HG03103 (cell line): ENCODE results near the gene SPATA32.

ENCODE experiments used
- ATAC-seq: cut with Tn5 transposase; IDR thresholded peaks from one replicate; pipeline ENCODE4 v1.9.1; 2021; ENCODE audit warnings: low read depth; ENCODE audit not compliant: unreplicated experiment

Gene SPATA32

DNA sequence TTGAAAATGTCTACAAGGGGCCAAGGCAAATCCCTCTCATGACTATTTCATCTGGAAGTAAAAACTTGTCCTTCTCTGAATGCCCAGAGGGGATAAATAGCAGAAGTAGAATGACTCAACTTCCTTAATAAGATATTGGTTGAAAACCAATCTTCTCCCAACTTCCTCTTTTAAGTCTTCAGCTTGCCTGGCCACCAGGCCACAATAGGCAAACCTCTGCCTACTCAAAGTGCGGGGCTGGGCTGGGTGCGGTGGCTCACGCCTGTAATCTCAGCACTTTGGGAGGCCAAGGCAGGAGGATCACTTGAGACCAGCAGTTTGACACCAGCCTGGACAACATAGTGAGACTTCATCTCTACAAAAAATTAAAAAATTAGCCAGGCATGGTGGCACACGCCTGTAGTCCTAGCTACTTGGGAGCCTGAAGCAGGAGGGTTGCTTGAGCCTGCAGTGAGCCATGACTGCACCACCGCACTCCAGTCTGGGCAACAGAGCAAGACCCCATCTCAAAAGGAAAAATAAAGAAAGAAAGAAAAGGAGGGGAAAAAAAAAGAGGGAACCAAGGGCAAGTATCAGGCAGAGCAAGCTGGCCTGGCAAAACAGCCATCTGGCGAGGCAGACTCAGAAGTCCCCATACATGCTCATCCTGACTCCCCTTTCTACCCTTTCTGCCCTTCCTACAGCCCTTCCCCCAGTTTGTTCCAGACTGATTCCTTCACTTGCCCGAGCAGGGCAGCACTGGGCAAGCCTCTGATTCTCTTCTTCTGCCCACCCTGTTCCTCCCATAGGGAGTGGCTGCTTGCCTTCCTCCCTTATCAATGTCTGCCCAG lies 34.3 kb upstream of the SPATA32 start:
- ATAC-seq: no peak

DNA sequence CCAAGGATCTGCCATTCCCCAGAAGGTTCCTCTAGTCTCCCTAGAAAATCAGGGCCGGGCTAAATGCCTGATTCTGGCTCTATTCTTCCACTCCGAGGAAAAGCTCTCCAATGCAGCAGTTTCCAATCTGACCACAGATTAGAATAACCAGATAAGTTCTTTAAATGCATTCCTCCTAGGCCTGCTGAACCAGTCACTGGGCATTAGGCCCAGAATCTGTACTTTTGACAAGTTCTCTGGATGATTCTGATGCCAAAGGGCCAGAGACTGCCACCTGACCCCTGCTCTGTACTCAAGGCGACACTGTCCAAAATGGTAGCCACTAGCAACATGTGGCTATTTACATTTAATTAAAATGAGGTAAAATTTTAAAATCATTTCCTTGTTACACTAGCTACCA lies 32.6 kb upstream of the SPATA32 start:
- no peak for ATAC-seq

DNA sequence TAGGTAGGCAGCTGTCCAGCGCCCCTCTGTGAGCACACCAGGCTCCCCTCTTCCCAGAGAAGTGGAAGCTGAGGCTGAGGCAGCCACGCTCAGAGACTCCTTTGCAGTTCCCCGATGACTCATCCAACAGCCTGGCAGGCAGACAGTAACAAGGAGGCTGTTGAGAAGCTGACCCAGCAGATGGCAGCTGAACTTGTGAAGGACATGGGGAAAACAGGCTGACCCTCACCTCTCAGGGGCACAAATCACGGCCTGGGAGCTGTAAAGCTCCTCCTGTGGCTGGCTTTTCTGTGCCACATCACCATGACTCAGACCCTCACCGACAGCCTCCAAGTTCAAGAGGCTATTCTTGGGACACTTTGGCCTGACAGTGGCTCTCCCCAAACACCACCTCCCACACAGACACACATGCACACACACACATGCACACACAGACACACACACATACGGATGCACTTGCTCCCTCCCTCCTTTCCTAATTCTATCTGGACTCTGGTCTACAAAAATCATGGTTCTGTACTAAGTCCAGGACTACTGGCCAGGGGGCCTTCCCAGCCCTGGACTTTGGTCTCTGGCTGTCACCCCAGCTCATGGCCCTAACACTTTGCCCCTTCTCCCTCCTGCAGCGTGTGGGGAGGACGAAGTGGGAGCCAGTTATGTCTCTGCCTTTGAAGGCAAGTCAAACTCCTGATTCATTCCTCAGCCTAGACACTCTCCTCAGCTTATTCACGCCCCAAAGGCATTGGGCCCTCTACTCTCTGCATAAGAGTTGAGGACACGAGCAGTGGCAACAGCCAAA lies 31.7 kb upstream of the SPATA32 start:
- ATAC-seq: no peak

DNA sequence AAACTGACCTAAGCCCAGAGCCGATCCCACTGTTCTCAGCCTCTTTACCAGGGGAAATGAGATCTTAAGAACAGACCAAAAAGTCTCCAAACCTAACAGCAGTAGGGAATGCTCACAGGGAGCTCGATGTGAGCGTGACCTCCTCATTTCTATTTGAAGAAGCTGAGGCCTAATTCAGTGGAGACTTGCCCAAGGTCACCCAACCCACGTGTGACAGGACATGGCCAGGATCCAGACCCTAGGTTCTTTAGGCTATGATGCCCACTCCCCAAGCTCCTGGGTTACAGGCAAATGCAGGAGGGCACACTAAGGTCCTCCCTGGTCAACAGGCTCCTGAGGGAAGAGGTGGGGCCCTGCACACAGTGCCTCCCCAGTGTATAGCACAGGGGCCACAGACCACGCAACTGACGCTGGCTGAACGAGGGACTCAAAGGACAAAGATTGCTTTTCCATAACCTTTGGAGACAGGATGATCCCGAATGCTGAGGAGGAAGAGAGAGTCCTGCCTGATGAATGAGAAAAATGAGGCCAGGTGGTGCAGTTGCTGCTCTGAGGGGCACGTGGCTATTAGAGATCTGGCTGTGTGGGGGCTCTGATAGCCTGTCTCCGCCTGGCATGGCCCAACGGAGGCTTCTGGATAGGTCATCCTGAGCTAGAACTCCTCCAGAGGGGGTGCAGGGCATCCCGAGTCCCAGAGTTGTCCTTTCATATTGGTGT lies 31.0 kb upstream of the SPATA32 start:
- ATAC-seq: no peak

DNA sequence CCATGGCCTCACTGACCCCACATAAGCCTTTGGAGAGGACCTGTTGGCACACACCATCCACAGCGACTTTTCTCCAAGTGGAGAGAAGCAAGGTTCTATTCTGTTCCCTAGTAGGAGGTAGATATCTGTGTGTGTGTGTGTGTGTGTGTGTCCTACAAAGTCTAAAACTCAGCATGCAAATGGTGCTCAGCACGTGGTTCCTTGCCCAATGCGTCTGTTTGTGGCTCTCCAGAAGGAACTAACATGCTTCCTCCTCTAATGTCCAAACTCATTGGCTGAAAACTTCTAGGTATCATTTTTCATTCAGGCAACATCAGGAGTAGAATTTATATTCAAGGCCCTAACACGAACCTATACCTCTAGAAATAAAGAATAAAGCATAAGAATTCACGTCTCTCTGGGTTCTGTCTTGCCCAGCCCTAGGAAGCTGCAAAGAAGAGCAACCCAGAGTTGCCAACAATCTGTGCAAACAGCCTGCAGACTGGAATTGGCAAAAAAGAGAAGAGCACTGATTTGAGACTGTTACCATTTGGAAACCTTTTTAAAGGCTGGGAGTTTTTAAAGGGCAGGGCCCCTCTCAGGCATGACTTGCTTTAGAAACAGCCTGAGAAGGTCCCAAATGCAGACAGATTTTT lies 29.4 kb upstream of the SPATA32 start:
- no peak for ATAC-seq

GRCh38 chr17:45290269-45290765 lies 28.4 kb upstream of the SPATA32 start:
- ATAC-seq: no peak

DNA sequence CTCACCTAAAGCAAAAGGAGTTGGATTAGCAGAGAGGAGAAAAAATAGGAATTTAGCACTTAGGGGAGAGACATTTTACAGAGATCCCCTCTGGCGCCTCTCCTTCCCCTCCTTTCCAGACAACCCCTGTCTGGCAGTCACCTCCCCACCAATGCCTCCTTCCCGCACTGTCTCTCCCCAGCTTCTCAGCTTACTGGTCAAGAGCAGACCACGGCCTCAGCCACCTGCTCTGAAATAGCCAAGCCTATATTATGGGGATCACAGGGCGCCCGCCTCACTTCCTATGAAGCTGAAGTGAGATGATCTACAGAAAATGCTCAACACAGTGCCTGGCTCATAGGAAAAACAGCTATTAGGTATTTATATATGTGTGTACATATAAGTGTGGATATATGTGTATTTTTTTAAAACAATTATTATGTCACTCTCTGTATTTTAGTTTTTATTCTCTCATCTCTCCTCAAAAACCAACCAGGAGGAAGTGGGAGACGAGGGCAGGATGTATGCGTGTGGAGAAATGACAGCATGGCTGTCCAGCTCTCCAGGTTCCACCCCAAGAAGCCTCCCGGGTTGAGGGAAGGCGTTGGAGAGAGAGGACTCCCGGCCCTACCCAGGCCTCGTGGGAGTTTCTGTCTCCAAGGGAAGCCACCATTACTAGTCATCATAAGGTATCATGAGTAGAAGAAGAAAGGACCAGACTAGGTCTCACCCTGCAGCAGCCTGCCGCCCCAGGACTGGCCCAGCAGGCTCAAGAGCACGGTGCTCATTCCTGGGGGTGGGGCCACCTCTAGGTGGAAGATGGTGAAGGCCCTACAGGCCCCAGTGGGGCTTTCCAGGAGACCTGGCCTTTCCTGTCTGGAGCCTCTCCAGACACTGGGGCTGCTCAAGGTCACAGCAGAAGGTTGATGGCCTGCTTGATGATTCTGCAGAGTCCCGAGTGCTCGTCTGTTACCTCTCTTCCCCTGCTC lies 27.7 kb upstream of the SPATA32 start:
- ATAC-seq: no peak

DNA sequence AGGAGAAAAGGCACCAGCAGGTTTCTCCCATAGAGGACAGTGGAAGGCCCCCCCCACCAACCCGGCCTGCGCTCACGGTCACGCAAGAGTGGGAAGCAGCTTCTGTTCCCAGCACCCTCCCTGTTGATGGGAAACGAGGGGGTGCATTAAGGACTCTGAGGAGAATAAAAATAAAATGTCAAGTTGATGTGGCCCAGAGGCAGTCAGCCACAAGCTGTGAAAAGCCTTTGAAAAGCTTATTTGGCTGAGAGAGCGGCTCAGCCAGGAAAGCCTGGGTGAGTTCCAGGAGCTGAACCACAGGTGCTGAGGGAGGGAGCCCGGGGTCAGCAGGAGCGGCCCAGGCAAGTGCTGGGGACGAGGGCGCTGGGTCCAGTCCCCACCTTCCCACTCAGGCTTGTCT lies 26.9 kb upstream of the SPATA32 start:
- no peak for ATAC-seq

- ATAC-seq: no peak
Measured at GRCh38 chr17:45287526-45288500, 25.9 kb upstream of the SPATA32 start.

GRCh38 chr17:45286286-45286685 lies 24.4 kb upstream of the SPATA32 start:
- ATAC-seq: no peak

- ATAC-seq: no peak
Measured at GRCh38 chr17:45284176-45285140, 22.6 kb upstream of the SPATA32 start.

DNA sequence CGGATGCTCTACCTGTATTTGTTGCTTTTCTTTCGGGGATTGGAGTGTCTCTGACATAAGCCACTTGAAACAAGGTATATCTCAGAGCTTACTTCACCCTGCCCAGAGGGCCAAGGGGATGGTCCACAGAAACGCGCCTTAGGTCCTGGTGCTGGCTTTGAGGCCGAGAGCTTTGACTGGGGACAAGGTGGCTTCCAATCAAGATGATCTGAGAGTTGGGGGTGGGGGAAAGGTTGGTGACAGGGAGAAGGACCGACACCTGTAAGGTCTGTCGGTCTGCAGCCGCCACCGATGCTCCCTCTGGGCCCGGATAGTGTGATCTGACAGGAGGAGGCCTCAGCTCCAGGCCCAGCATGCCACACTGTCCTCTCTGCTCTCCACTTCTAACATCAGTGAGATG lies 21.8 kb upstream of the SPATA32 start:
- ATAC-seq: no peak

GRCh38 chr17:45282683-45283644 lies 21.1 kb upstream of the SPATA32 start:
- ATAC-seq: no peak

DNA sequence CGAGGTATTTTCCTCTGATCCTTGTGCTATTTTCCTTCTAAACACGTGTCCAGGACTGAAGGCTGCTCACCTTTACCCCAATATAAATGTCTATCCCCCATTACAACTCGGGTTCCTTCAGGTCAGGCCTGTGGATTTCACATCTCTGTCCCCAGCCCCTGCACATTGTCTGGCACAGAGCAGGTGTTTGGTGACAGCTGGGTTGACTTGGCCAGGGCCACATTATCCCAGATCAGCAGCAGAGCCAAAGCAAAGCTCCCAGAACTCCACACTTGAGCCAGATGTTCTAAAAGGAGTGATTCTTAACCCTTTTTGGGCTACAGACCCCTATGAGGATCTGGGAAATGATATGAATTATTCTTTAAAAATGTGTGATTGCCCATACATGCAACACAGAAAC lies 18.0 kb upstream of the SPATA32 start:
- no peak for ATAC-seq

DNA sequence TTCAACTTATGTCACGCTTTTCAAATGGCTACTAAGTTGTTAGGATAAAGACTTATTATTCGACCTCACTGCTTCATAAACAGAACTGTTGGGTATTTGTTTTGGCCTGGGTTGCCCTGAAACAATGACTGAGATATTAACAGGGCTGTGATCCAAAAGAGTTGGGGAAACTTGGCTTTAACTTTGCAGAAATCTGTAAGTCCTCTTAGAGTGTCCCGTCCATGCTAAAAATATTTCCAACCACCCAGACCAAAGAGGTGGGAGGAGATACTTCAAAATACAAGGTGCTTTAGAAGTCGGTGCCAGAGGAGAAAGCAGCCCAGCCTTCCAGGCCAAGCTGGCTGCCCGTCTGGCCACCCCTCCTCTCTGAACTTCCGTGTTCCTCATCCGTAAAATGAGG lies 16.1 kb upstream of the SPATA32 start:
- ATAC-seq: no peak

- no peak for ATAC-seq
Measured at GRCh38 chr17:45277216-45277849, 15.4 kb upstream of the SPATA32 start.
